Osteoblast (primary cell): ENCODE measurements around the gene EPHB3. TPM values are rescaled to one million over a fixed set of nuclear protein-coding genes. Genes with fewer than 3 reads are reported as not detected.

ENCODE experiments used
- DNase-seq: peaks from one replicate; pipeline ENCODE4 v3.0.0; 2011; ENCODE audit warnings: low spot score, mixed read lengths; ENCODE audit not compliant: insufficient read length; ENCODE audit errors: missing footprints
- H2AFZ ChIP-seq: 2 replicates; pipeline ENCODE4 v1.6.0; 2011; ENCODE audit warnings: mild to moderate bottlenecking, low read length
- H3K27ac ChIP-seq: 2 replicates; pipeline ENCODE4 v1.5.1; 2011; ENCODE audit warnings: mild to moderate bottlenecking, low read depth, low read length, moderate library complexity
- H3K27me3 ChIP-seq: 2 replicates; pipeline ENCODE4 v1.6.0; 2012; ENCODE audit warnings: mild to moderate bottlenecking, control low read depth, inconsistent platforms, low read length, moderate library complexity; ENCODE audit not compliant: insufficient read depth
- H3K36me3 ChIP-seq: 2 replicates; pipeline ENCODE4 v1.5.1; 2011; ENCODE audit warnings: mild to moderate bottlenecking, low read length, control low read depth, moderate library complexity; ENCODE audit not compliant: insufficient read depth
- H3K4me1 ChIP-seq: 2 replicates; pipeline ENCODE4 v1.5.1; 2011; ENCODE audit warnings: mild to moderate bottlenecking, low read length, control low read depth, moderate library complexity; ENCODE audit not compliant: insufficient read depth
- H3K4me2 ChIP-seq: 2 replicates; pipeline ENCODE4 v1.6.0; 2011; ENCODE audit warnings: mild to moderate bottlenecking, low read length; ENCODE audit not compliant: insufficient read depth
- H3K4me3 ChIP-seq: fragments of 200-600 bp; sonication (generic); 3 replicates; pipeline ENCODE4 v1.5.1; 2012; ENCODE audit warnings: mild to moderate bottlenecking, low read length, inconsistent platforms; ENCODE audit not compliant: insufficient read depth
- H3K79me2 ChIP-seq: 2 replicates; pipeline ENCODE4 v1.6.0; 2012; ENCODE audit warnings: mild to moderate bottlenecking, low read length, control low read depth, inconsistent platforms; ENCODE audit not compliant: insufficient read depth
- H3K9me3 ChIP-seq: 2 replicates; pipeline ENCODE4 v1.5.1; 2011; ENCODE audit warnings: low read depth, low read length, control low read depth
- H4K20me1 ChIP-seq: 2 replicates; pipeline ENCODE4 v1.6.0; 2012; ENCODE audit warnings: mild to moderate bottlenecking, low read length, control low read depth; ENCODE audit not compliant: insufficient read depth
- total RNA-seq: library from RNA; depleted of rRNA; stranded (reverse); fragments of >200 nt; gene quantifications from 2 replicates; pipeline ENCODE4 v1.2.3, GENCODE V29; 2012
- TF ChIP-seq, protein P1 (sequence below): IDR thresholded peaks from 2 replicates; pipeline ENCODE4 v1.5.1; 2011; ENCODE audit warnings: mild to moderate bottlenecking, low read depth, low read length, moderate library complexity; ENCODE audit errors: extremely low read depth

Gene EPHB3
- total RNA-seq, 1 donor: 3.6 TPM

DNA sequence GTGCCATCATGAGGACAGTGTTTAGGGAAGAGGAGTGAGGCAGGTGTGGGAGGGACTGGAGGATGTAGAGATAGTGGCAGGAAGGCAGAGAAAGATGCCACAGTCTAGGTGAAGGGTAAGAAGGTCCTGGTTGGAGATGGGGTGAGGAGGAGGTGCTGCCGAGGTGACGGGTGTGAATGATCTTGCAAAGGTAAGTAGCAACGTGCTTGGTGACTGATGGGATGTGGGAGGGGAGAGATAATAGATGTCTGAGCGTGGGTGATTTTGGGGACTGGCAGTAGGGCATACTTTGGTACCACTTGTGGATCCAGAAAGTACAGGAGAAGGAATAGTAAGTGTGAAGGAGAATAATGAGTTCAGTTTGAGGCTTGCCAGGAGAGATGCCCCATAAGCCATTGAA lies 27.2 kb downstream of the EPHB3 start:
- no peaks in the 10 kb centered on the region for H4K20me1 ChIP-seq
- H3K27ac ChIP-seq: no peak overlapping the region
- TF ChIP-seq, protein P1, sequence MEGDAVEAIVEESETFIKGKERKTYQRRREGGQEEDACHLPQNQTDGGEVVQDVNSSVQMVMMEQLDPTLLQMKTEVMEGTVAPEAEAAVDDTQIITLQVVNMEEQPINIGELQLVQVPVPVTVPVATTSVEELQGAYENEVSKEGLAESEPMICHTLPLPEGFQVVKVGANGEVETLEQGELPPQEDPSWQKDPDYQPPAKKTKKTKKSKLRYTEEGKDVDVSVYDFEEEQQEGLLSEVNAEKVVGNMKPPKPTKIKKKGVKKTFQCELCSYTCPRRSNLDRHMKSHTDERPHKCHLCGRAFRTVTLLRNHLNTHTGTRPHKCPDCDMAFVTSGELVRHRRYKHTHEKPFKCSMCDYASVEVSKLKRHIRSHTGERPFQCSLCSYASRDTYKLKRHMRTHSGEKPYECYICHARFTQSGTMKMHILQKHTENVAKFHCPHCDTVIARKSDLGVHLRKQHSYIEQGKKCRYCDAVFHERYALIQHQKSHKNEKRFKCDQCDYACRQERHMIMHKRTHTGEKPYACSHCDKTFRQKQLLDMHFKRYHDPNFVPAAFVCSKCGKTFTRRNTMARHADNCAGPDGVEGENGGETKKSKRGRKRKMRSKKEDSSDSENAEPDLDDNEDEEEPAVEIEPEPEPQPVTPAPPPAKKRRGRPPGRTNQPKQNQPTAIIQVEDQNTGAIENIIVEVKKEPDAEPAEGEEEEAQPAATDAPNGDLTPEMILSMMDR: no peak
- H3K4me1 ChIP-seq: no peaks in the 10 kb centered on the region
- no peak overlapping the region for H3K4me3 ChIP-seq
- no peaks in the 10 kb centered on the region for H3K27me3 ChIP-seq
- no peaks in the 10 kb centered on the region for H3K9me3 ChIP-seq
- H3K4me2 ChIP-seq: no peak overlapping the region
- H2AFZ ChIP-seq: no peak overlapping the region
- H3K79me2 ChIP-seq: no peaks in the 10 kb centered on the region
- no peaks in the 10 kb centered on the region for H3K36me3 ChIP-seq
- no peak for DNase-seq

DNA sequence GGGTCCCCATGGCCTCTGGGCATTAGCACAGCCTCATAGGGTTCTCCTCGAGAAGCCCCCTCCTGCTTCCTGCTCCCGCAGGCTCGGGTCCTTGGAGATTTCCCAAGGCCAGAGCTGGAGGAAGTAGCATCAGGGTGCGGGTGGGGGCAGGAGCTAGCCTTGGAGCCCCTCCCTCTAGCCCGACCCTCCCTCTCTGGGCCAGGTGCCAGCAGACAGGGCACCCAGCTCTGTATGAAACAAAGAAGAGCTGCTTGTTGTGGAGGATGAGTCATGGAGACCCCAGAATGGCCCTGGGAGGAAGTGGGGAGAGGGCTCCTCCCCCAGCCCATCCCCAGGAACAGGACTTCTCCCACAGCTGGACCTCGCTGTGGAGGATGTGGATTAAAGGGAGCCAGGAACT lies 29.2 kb downstream of the EPHB3 start:
- Histone ChIP-seq H4K20me1 (no peaks in the 10 kb centered on the region), H3K4me2 (no peak overlapping the region), H3K27ac (no peak overlapping the region), H3K4me3 (no peak overlapping the region), H3K4me1 (no peaks in the 10 kb centered on the region), H2AFZ (no peak overlapping the region), H3K9me3 (no peaks in the 10 kb centered on the region), H3K27me3 (no peaks in the 10 kb centered on the region), H3K79me2 (no peaks in the 10 kb centered on the region), H3K36me3 (no peaks in the 10 kb centered on the region)
- TF ChIP-seq, protein P1: no peak
- no peak for DNase-seq

DNA sequence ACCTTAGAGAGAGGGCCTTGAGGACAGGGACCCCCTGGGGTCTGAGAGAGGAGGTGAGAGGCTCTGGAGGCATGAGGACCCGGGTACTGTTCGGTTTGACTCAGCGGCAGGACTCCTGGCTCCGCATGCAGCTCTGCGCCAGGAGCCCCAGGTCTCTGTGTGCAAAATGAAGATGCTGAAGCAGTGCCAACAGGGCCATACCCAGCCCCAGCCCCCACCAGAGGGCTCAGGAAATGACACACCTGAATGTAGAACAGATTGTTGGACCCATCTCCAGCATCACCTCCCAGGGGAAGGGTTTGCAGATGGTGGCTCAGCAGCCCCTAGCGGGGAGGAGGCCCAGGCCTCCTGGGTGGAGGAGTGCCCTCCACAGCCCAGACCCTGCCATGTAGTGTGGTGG lies 30.2 kb downstream of the EPHB3 start:
- Histone ChIP-seq H2AFZ (no peak overlapping the region), H3K27ac (no peak overlapping the region), H3K36me3 (no peaks in the 10 kb centered on the region), H3K4me3 (no peak overlapping the region), H3K9me3 (no peaks in the 10 kb centered on the region), H4K20me1 (no peaks in the 10 kb centered on the region), H3K4me1 (no peaks in the 10 kb centered on the region), H3K27me3 (no peaks in the 10 kb centered on the region), H3K4me2 (no peak overlapping the region), H3K79me2 (no peaks in the 10 kb centered on the region)
- DNase-seq: peak; percentile 86
- TF ChIP-seq, protein P1: no peak

DNA sequence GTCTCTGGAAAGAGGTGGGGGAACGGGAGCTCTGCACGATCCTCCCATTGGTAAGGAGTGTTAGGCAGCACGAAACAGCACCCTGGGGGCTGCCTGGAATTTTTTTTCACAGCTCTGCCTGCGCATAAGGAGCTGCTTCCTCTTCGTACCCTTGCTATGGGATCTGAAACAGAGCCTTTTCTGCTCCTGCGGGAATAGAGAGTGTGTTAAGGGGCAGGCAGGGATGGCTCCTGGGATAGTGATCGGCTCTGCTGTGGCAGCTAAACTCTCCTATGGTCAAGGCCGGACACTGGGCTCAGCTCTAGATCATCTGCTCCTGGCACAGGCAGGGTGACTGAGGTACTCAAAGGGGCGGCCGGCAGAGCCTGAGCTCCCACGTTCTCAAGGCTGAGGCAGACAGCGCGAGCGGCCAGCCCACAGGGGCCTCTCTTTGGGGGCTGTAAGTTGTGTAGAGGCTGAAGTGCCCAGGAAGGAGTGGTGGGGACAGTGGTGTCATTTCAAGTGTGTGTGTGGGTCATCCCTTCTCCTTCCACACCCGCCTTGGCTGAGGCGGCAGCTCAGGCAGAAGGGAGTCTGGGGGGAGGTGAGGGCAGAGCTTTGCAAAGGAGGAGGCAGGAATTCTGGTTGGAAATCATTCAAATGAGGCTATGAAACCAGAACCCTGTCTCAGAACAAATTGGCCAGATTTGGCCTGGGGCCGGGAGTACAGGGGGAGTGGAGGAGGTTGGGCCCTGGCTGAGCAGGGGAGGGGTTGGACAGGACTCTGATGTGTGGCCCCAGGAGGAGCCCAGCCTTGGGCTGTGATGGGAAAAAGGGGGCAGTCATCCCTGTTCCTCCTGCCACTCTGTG lies 31.0 kb downstream of the EPHB3 start:
- no peaks in the 10 kb centered on the region for H3K36me3 ChIP-seq
- H3K9me3 ChIP-seq: no peaks in the 10 kb centered on the region
- H4K20me1 ChIP-seq: no peaks in the 10 kb centered on the region
- no peaks in the 10 kb centered on the region for H3K4me1 ChIP-seq
- TF ChIP-seq, protein P1: no peak
- H3K79me2 ChIP-seq: no peaks in the 10 kb centered on the region
- no peak overlapping the region for H3K27ac ChIP-seq
- DNase-seq: peak; percentile 84
- H2AFZ ChIP-seq: no peak overlapping the region
- no peaks in the 10 kb centered on the region for H3K27me3 ChIP-seq
- no peak overlapping the region for H3K4me2 ChIP-seq
- H3K4me3 ChIP-seq: no peak overlapping the region
